Osteocyte (in vitro differentiated cells): Measurements from ENCODE around the gene ADAMTS14. TPM values are rescaled to one million over a fixed set of nuclear protein-coding genes. Genes with fewer than 3 reads are reported as not detected.

Source experiments
- DNase-seq: peaks from one replicate; pipeline ENCODE4 v3.0.0; 2021; ENCODE audit warnings: mixed read lengths; ENCODE audit not compliant: unreplicated experiment; ENCODE audit errors: extremely low spot score
- H3K27ac Mint-ChIP-seq: one replicate; pipeline ENCODE4 v1.8.0; 2021; ENCODE audit warnings: mild to moderate bottlenecking, mixed read lengths; ENCODE audit not compliant: unreplicated experiment
- H3K27me3 Mint-ChIP-seq: one replicate; pipeline ENCODE4 v1.8.0; 2021; ENCODE audit warnings: mixed read lengths; ENCODE audit not compliant: unreplicated experiment
- H3K36me3 Mint-ChIP-seq: one replicate; pipeline ENCODE4 v1.8.0; 2021; ENCODE audit warnings: mixed read lengths; ENCODE audit not compliant: unreplicated experiment
- H3K4me1 Mint-ChIP-seq: one replicate; pipeline ENCODE4 v1.8.0; 2021; ENCODE audit warnings: mixed read lengths; ENCODE audit not compliant: unreplicated experiment
- H3K4me3 Mint-ChIP-seq: one replicate; pipeline ENCODE4 v1.8.0; 2021; ENCODE audit warnings: mild to moderate bottlenecking, moderate library complexity, mixed read lengths; ENCODE audit not compliant: unreplicated experiment
- H3K9me3 Mint-ChIP-seq: one replicate; pipeline ENCODE4 v1.8.0; 2021; ENCODE audit warnings: mixed read lengths; ENCODE audit not compliant: unreplicated experiment
- CTCF ChIP-seq: fragments of 200-600 bp; sonication (generic); IDR thresholded peaks from 2 replicates; pipeline ENCODE4 v1.5.0; 2021; ENCODE audit warnings: antibody characterized with exemption, mild to moderate bottlenecking, moderate library complexity
- total RNA-seq: library from RNA; stranded (reverse); gene quantifications from 2 replicates; pipeline ENCODE4 v1.2.1, GENCODE V29; 2021

ADAMTS14 gene
- total RNA-seq, 1 donor from 2014 or later: 4.1 TPM

- H3K4me1 Mint-ChIP-seq: peaks cover 2% of the 10 kb centered on the region
- DNase-seq: no peak
- H3K27me3 Mint-ChIP-seq: peaks cover 26% of the 10 kb centered on the region
- H3K27ac Mint-ChIP-seq: no peak within 1 kb of the TSS
- H3K4me3 Mint-ChIP-seq: no peak within 1 kb of the TSS
- H3K36me3 Mint-ChIP-seq: no peaks in the 10 kb centered on the region
- TF ChIP-seq CTCF: no peak
- H3K9me3 Mint-ChIP-seq: no peaks in the 10 kb centered on the region
Measured at GRCh38 chr10:70785190-70785589, 112.9 kb downstream of the ADAMTS14 start, which contains the start of gene TBATA. TSS of gene TBATA (minus strand) at chr10:70785377. CDS start at chr10:70783379, 1,998 bp downstream.

DNA sequence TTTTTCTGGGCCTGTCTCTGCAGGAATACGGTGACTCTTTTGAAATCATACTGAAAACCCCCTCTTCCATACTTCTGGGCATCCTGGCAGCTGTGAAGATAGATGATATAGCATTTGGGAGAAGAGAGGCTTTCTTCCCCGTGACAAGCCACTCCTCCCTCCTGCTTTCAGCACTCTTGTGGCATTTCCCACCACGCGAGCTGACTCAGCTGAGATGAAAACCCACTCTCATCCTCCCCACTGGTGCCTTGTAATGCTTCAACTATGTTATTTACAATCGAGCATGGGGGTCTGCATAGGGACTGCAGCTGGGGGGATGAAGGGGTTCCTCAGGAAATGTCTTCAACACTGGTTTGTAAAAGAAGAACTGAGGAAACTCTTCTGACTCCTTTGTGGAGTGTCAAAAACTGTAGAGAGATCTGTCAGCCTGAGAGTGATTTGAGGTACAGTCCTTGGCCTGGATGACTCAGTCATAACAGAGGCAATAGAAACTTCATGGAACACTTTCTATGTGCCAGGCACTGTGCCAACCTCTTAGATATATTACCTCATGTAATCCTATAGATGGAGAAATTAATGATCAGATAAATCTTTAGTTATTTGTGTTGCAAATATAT lies 114.6 kb downstream of the ADAMTS14 start:
- DNase-seq: no peak
- no peak overlapping the region for H3K27ac Mint-ChIP-seq

GRCh38 chr10:70791386-70792039 lies 119.2 kb downstream of the ADAMTS14 start:
- DNase-seq: no peak
- no peaks in the 10 kb centered on the region for H3K36me3 Mint-ChIP-seq
- H3K4me3 Mint-ChIP-seq: no peak overlapping the region
- H3K9me3 Mint-ChIP-seq: peaks cover 2% of the 10 kb centered on the region
- TF ChIP-seq CTCF: no peak
- H3K4me1 Mint-ChIP-seq: peaks cover 2% of the 10 kb centered on the region
- no peak overlapping the region for H3K27ac Mint-ChIP-seq
- H3K27me3 Mint-ChIP-seq: peaks cover 53% of the 10 kb centered on the region

More for the DNA sequence above, 114.6 kb downstream of the ADAMTS14 start:
- no peak overlapping the region for H3K4me3 Mint-ChIP-seq
- H3K27me3 Mint-ChIP-seq: peaks cover 40% of the 10 kb centered on the region
- peaks cover 2% of the 10 kb centered on the region for H3K4me1 Mint-ChIP-seq
- no peaks in the 10 kb centered on the region for H3K36me3 Mint-ChIP-seq
- TF ChIP-seq CTCF: no peak
- no peaks in the 10 kb centered on the region for H3K9me3 Mint-ChIP-seq

DNA sequence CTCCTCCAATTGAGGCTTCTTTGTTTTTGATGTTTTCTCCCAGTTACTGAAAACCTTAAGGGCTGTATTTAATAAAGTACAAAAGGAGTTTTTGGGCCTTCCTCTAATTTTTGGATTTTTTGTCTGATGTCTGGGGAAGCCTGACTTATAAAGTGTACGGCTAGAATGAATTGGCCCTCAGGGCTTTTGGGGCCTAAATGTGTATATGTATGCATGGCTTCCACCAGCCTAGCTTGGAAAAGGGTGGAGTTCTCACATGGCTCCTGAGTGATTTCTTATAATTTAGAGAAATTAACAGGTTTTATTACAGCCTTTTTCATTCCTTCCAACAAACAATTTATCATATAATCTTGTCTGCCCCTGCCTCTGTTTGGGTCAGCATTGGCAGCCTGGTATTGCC lies 123.3 kb downstream of the ADAMTS14 start:
- Mint-ChIP-seq H3K4me1 (no peaks in the 10 kb centered on the region), H3K4me3 (no peak overlapping the region), H3K36me3 (no peaks in the 10 kb centered on the region), H3K27ac (no peak overlapping the region), H3K27me3 (peaks cover 57% of the 10 kb centered on the region), H3K9me3 (peaks cover 9% of the 10 kb centered on the region)
- no peak for DNase-seq
- no peak for TF ChIP-seq CTCF

DNA sequence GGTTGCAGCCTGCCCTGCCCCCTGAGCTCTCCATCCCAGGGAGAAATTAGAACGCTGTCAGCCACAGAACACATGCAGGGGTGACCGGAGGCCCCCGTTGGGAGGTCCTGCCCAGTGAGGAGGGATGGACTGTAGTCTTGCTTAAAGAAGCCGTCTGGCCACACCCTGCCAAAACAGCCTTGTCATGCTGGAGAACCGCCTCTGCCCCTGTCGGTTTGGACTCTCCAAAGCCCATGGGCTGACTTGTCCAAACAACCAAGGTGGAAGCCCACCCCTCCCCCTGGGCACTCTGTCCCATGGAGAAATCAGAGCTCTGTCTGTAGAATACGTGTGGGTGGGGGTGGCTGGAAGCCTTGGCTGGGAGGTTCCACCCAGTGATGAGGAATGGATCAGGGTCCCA lies 125.5 kb downstream of the ADAMTS14 start:
- Mint-ChIP-seq H3K9me3 (peaks cover 16% of the 10 kb centered on the region), H3K4me1 (no peaks in the 10 kb centered on the region), H3K27me3 (peaks cover 56% of the 10 kb centered on the region), H3K36me3 (no peaks in the 10 kb centered on the region), H3K4me3 (no peak overlapping the region), H3K27ac (no peak overlapping the region)
- no peak for DNase-seq
- no peak for TF ChIP-seq CTCF
